ENCODE measurements around the gene UBE2L5. TPM values are rescaled to one million over a fixed set of nuclear protein-coding genes. Genes with fewer than 3 reads are reported as not detected.

The UBE2L5 gene
- total and polyA plus RNA-seq, 11 donors, result 0.32 TPM; not detected in 10

DNA sequence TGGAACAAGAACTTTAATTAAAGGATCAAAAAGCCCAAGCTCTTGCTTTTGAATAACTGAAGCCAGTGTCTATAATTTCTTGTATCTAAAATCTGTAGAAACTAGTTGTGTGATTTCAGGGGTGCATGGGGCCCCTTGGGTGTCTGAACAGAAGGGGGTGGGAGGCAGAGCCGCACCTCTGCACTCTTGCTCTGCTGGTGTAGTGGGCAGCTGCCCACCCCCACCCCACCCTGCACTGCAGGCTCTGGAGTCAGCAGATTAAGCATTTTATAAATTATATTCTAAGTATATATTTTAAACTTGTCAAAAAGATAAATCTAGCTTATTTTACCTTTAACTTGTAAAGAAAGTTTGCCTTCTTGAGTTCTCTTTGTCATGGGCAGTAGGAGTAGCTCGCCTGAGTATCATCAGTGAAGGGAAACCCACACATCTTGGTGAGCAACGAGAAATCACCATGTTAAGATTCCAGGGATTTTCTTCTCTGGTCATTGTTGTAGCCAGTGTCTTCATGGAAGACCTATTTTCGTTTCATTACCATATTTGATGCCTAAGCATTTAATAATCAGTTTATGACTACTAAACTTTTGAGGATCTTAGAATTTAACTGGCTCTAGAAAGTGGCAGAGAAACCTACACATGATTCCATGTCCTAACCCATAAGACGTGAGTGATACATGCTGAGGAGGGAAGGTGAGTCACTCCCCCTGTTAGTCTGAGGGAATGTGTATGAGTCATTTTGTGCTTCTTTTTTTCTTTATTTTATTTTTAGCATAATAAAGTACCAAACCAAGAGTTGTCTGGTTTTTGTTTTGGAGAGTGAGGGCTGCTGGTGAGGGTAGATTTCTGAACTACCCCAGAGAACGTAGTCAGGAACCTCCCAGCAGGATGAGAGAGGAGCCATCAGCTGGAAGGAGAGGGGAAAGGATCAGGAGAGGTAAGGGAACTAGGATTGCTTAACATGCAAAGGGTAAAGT lies 7.7 kb downstream of the UBE2L5 start:
- no peaks in the 10 kb centered on the region for H3K36me3 ChIP-seq
- H3K27ac ChIP-seq, result no peak overlapping the region
- H3K4me3 ChIP-seq, result no peak overlapping the region
- intact Hi-C loops (cut with DNase I), result loop anchor here in 1 of 10 donors (10.0 kb wide), 1 partner anchor 175 kb away; no protein-coding TSS in a partner anchor
- WGBS, 4 donors, result 59 to 64% (median 61%) methylated on average over 6 of the region's 6 CpGs
- TF ChIP-seq, protein P1, sequence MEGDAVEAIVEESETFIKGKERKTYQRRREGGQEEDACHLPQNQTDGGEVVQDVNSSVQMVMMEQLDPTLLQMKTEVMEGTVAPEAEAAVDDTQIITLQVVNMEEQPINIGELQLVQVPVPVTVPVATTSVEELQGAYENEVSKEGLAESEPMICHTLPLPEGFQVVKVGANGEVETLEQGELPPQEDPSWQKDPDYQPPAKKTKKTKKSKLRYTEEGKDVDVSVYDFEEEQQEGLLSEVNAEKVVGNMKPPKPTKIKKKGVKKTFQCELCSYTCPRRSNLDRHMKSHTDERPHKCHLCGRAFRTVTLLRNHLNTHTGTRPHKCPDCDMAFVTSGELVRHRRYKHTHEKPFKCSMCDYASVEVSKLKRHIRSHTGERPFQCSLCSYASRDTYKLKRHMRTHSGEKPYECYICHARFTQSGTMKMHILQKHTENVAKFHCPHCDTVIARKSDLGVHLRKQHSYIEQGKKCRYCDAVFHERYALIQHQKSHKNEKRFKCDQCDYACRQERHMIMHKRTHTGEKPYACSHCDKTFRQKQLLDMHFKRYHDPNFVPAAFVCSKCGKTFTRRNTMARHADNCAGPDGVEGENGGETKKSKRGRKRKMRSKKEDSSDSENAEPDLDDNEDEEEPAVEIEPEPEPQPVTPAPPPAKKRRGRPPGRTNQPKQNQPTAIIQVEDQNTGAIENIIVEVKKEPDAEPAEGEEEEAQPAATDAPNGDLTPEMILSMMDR (IDR thresholded peaks at IDR 0.05), result no peak
- TF ChIP-seq POLR2A (IDR thresholded peaks at IDR 0.05), result no peak
- no peak for DNase-seq
- no peaks in the 10 kb centered on the region for H3K27me3 ChIP-seq
- H3K4me1 ChIP-seq, result peaks cover 0 to 23% (median 0%) of the 10 kb centered on the region in 12 donors
- peak in 2 of 4 donors; percentile 53 to 72 for ATAC-seq
- no peaks in the 10 kb centered on the region for H3K9me3 ChIP-seq

DNA sequence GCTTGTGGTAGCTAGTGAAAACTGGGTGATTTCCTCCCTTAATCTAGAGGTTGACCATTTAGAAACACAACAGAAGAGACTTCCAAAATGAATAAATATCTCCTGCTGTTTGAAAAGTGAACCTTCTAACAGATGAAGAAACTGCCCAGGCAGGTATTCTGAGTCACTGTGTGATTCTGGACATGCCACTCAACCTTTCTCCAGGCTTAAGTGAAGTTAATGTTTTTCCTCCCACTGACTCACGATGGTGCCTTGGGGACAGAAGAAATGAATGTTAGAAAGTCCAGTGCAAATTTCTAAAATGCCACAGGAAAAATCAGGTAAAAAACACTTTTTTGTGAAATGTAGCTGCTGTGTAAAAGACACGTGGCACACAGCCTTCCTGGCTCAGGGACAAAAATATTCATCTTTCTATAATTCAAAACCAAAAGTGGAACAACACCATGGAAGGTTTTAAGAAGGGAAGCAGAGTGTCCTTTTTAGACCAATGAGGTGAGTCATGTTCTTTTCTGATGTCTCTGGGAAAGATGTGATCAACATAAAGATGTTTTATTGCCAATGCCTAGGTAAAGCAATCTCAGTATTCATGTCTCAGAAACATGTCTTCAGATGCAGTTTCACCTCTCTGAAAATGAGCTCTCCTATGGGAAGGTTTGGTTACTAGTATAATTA lies 9.1 kb downstream of the UBE2L5 start:
- no peak for DNase-seq
- H3K4me3 ChIP-seq, result no peak overlapping the region
- intact Hi-C loops (cut with DNase I), result no loop called here
- no peak for TF ChIP-seq POLR2A (IDR thresholded peaks at IDR 0.05)
- TF ChIP-seq, protein P1 (IDR thresholded peaks at IDR 0.05), result no peak
- no peak overlapping the region for H3K27ac ChIP-seq
- 78 to 86% (median 83%) methylated on average over 2 of the region's 2 CpGs for WGBS, 4 donors
- H3K27me3 ChIP-seq, result no peaks in the 10 kb centered on the region
- H3K36me3 ChIP-seq, result no peaks in the 10 kb centered on the region
- no peak for ATAC-seq
- peaks cover 0 to 23% (median 0%) of the 10 kb centered on the region in 12 donors for H3K4me1 ChIP-seq
- no peaks in the 10 kb centered on the region for H3K9me3 ChIP-seq

DNA sequence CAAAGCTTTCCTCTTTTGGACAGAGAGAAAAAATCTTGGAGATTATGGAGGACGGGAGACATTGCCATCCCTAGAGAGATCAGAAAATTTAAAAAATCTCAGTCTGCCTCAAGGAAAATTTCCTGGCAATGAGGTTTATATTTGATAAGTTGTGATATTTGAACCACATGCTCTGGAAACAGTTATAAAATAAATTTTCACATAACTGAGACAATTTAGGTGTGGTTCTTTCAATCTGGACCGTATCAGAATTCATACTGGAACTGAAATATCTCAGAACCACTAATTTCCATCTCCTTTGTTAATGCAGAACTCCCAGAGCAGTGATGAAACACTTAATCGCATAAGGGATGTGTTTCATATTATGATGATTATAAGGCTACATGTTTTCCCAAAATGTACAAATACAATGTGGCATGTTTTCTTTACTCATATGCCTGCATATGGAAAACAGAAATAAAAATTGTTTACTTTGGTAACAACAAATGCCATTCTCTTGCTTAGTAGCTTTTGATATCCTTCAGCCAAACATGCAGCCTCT lies 13.7 kb downstream of the UBE2L5 start:
- TF ChIP-seq, protein P1 (IDR thresholded peaks at IDR 0.05), result no peak
- TF ChIP-seq POLR2A (IDR thresholded peaks at IDR 0.05), result no peak
- Histone ChIP-seq H3K27me3 (no peaks in the 10 kb centered on the region), H3K27ac (no peak overlapping the region), H3K36me3 (no peaks in the 10 kb centered on the region), H3K9me3 (no peaks in the 10 kb centered on the region), H3K4me1 (peaks cover 0 to 8% (median 0%) of the 10 kb centered on the region in 12 donors), H3K4me3 (no peak overlapping the region)
- no peak for ATAC-seq
- DNase-seq, result no peak
- intact Hi-C loops (cut with DNase I), result no loop called here
- 65 to 82% (median 70%) methylated on average over 3 of the region's 3 CpGs for WGBS, 4 donors

DNA sequence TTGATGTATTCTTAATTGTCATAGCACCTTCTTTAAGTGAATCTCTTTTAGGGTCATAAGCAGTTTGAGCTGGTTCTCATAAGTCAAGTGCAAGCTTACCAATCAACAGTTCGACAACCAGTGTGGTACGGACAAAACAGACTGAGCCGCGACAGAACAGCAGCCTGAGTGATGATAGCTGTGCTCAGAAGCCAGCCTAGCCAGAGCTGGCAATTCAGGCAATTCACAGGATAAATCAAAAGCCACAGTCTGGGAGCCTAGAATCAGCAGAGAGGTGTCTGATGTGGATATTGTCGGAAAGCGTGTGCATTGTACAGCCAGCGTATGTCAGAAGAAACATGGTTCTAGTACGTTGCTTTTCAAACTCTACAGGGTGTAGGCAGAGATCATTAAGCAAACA lies 14.9 kb downstream of the UBE2L5 start:
- Histone ChIP-seq H3K9me3 (no peaks in the 10 kb centered on the region), H3K36me3 (no peaks in the 10 kb centered on the region), H3K27me3 (no peaks in the 10 kb centered on the region), H3K4me1 (no peaks in the 10 kb centered on the region), H3K4me3 (no peak overlapping the region), H3K27ac (no peak overlapping the region)
- ATAC-seq (no peak), DNase-seq (no peak)
- intact Hi-C loops (cut with DNase I), result no loop called here
- no peak for TF ChIP-seq POLR2A (IDR thresholded peaks at IDR 0.05)
- TF ChIP-seq, protein P1 (IDR thresholded peaks at IDR 0.05), result no peak
- WGBS, 4 donors, result 77 to 88% (median 82%) methylated on average over 8 of the region's 8 CpGs

All from heart left ventricle (tissue), 16 donors.